GM19240 (cell line): ENCODE measurements around the gene SLC23A1.
"Not testable (repeated sequence)": the region's sequence is repeated elsewhere in the genome, so short reads cannot be mapped to it uniquely, and the experiment has no call there.

ENCODE experiments used
- DNase-seq: peaks from one replicate; pipeline ENCODE4 v3.0.0; 2011; ENCODE audit warnings: low spot score; ENCODE audit not compliant: insufficient read length

SLC23A1 gene

DNA sequence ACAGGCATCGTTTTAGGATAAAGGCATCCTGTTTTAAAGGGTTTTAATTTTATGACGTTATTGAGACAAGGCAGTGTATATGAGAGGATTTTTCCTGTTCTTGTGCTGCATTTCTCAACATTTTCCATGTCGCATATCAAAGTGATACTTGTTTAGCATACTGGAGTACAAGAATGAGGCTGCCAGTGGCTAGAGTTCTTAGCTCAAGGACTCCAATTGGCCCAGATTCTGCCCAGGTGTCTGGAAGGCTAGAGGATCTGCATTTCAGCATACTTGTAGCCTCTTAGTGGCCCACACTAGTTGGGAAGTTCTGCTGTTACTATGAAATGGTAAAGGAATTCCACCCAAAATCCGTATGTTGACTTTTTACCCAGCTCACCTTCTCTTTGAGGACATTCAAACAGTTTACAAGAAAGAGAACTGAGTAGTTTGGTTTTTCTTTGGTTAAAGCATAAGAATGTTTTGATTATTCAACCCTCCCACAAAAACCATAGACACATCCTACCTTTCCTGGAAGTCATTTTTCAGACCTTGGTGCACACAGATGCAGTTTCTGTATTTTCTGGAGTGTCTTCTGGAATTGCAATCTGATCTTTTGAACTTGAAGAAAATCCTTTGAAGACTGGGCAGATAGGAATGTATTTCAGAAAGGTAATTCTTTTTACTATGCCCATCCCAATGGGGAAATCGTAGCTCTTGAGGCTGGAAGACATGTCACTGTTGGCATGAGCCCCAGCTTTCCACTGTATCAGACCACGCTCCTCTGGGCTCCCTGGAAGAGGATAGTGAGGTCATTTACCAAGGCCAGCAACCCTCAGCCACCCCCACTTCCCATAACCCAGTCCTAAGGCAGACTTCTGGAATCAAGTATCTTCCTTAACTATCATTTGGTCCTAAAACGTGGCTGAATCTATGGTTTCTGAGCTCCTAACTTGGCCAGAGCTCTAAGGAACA is 11.3 kb downstream of the SLC23A1 start:
- DNase-seq, result no peak

DNA sequence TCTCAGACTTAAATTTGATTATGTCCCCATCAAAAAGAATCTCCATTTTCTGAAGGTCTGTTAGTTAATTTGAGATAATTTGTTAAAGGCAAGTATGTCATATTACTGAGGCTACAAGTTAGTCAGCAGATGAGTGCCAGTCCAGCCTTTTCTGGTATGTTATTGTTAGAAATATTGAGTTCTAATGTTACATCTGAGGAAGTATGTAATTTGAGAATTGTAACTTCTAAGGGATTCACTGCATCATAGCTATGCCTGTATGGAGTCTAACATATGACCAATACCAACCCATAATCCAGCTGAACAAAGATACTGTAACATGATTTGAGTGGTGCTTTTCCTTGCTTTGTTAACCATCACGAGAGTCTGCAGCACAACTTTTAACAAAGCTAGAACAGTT is 13.9 kb downstream of the SLC23A1 start:
- DNase-seq, result no peak

DNA sequence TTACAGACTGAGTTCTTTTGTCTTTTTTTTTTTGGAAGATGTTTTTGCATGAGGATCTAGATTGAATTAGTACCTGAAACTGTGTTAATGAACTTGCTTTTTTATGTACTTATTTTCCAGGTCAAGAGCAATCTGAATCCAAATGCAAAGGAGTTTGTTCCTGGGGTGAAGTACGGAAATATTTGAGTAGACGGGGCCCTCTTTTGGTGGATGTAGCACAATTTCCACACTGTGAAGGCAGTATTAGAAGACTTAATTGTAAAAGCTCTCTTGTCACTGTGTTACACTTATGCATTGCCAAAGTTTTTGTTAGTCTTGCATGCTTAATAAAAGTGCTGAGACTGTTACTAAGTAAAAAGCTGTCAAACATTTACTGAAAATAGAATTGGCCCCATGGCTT is 14.5 kb downstream of the SLC23A1 start:
- no peak for DNase-seq

DNA sequence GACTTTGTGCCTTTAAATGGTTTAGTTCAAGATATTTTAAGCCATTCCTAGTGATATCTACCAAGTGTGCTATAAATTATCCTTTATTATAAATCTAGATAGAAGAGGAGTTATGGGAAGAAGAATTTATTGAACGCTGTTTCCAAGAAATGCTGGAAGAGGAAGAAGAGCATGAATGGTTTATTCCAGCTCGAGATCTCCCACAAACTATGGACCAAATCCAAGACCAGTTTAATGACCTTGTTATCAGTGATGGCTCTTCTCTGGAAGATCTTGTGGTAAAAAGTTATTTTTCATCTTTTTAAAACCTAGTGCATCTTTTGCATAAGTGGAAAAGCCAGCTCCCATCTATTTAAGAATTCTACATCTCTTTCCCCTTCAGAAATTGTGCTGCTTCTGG is 18.6 kb downstream of the SLC23A1 start:
- DNase-seq, result no peak

DNA sequence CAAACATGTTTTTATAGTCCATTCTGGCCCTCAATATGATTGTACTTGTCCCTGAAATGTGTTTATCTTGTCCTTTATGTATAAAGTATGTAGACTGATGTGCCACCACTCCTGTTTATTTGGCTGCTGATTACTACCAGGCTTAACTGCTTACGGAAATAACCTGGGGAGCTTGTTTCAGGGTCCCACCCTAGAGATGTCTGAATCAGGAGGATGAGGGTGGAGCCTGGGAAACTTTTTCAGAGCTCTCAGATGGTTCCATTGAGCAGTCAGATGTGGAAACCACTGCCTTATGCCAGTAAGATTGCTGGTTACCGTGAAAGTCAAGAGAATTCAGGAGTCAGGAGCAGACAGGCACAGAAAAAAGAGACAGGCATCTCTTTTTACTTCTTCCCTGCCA is 19.2 kb downstream of the SLC23A1 start:
- DNase-seq, result no peak

DNA sequence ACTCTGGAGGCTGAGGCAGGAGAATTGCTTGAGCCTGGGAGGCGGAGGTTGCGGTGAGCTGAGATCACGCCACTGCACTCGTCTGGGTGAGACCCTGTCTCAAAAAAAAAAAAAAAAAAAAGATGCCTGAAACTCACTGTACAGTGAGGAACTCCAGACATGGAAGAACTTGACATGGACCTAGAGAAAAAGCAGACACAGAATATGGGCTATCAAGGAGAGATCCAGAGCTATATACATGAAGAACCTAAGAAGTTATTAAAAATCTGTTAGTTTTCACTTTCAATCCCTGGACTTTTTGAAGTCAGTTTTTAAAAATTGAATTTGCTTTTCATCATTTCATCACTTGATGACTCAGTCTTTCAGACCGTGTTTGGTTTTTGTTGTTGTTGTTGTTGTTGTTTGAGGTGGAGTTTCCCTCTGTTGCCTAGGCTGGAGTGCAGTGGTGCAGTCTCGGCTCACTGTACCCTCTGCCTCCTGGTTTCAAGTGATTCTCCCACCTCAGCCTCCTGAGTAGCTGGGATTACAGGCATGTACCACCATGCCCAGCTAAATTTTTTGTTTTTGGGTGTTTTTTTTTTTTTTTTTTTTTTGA is 21.2 kb downstream of the SLC23A1 start:
- DNase-seq, result no peak

DNA sequence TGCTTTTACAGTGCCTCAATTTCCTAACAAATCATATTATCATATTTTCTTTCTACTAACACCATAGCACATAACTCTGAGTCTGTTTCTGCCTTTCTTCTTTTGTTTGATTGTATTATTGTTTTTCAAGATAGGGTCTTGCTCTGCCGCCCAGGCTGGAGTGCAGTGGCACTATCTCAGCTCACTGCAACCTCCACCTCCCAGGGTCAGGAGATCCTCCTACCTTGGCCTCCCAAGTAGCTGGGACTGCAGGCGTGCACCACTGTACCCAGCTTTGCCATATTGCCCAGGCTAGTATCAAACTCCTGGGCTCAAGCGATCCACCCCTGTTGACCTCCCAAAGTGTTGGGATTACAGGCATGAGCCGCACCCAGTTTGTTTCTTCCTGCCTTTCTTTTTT is 22.7 kb downstream of the SLC23A1 start:
- DNase-seq, result no peak

DNA sequence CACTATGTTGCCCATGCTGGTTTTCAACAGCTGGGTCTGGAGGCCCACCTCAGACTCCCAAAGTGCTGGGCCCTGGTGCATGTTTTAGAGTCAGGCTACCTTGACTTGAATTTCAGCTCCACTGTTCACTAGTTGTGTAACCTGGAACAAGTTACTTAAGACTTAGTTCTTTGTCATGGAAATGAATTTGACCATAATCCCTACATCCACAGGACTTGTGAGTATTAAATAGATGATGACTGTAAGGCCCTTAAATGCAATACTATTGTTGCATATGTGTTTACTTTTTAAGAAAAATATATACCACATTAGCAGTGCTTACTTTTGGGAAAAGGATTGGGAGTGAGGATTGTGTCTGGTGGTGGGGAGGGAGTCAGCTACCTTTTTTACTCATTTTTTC is 25.0 kb downstream of the SLC23A1 start:
- DNase-seq, result no peak

DNA sequence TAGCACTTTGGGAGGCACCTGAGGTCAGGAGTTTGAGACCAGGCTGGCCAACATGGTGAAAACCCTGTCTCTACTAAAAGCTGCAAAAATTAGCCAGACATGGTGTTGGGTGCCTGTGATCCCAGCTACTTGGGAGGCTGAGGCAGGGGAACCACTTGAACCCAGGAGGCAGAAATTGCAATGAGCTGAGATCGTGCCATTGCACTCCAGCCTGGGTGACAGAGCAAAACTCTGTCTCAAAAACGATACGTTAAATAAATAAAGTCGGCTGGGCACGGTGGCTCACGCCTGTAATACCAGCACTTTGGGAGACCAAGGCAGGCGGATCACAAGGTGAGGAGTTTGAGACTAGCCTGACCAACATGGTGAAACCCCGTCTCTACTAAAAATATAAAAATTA is 27.2 kb downstream of the SLC23A1 start:
- DNase-seq, result not testable (repeated sequence)

DNA sequence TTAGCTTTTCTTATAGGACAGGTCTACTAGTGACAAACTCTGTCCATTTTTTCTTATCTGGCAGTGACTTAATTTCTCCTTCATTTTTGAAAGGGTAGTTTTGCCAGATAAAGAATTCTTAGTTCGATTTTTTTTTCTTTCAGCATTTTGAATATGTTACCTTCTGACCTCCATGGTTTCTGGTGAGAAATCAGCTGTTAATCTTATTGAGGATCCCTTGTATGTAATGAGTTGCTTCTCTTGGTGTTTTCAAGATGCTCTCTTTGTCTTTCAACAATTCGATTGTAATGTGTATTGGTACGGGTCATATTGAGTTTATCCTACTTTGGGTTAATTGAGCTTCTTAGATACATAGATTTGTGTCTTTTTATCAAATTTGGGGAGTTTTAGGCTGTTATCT is 28.9 kb downstream of the SLC23A1 start:
- no peak for DNase-seq

DNA sequence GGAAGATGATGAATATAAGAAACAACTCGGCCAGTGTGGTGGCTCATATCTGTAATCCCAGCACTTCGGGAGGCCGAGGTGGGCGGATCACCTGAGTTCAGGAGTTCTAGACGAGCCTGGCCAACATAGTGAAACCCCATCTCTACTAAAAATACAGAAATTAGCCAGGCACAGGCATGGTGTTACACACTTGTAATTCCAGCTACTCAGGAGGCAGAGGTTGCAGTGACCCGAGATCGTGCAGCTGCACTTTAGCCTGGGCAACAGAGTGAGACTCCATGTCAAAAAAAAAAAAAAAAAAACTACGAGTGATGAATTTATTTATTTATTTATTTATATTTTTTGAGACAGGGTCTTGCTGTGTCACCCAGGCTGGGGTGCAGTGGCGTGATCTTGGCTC is 35.2 kb downstream of the SLC23A1 start:
- DNase-seq, result not testable (repeated sequence)

DNA sequence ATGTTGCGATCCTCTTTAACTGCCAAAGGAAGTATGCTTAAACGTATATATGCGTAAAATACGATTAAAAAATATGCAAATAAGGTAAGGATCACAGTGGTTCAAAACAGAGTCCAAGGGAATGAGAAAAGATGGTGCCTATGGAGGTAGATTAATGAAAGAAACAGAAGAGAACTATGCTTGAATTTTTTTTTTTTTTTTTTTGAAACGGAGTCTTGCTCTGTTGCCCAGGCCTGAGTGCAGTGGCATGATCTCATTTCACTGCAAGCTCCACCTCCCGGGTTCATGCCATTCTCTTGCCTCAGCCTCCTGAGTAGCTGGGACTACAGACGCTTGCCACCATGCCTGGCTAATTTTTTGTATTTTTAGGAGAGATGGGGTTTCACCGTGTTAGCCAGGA is 37.7 kb downstream of the SLC23A1 start:
- DNase-seq, result not testable (repeated sequence)

DNA sequence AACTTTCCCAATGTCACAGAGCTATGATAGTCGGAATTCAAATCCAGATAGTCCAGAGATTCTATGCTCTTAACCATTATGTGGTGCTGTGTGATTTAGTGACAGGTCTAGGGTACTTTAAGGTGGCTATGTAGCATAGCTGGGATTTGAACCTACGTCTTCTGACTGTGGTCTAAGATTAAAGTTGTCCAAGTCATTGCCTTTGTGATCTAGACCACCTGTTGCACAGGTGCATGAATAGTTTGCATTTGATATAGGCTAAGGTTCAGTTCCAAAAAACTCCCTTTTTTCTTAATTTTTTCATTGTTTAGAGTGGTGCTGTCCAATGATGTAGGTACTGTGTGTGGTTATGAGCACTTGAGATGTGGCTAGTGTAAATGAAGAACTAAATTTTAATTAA is 38.9 kb downstream of the SLC23A1 start:
- no peak for DNase-seq

DNA sequence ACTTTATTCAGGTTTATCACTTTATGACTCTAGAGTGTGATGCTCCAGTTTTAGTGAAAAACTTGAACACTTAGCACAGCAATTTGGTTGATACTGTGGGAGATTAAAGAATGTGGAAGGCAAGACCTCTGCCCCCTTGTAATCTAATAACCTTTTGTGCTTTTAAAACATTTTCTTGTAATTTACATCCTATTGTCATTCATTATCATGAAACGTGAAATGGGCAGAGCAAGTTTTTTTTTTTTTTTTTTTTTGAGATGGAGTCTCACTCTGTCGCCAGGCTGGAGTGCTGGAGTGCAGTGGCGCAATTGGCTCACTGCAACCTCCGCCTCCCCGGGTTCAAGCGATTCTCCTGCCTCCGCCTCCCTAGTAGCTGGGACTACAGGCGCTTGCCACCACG is 39.6 kb downstream of the SLC23A1 start:
- no peak for DNase-seq

DNA sequence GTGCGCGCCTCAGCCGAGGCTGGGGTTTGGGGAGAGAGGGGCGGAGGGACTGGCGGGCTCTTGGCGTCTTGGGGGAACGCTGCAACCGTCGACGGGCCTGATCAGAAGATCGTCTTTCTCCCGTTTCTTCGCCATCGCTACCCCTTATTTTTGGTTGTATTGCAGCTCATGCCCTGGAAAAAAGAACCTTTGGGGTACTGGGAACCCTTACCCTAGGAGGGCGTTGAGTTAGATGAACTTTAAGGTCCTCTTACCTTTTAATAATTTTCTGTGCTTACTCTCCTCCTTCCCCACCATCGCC is 40.7 kb downstream of the SLC23A1 start:
- peak; percentile 67 for DNase-seq

DNA sequence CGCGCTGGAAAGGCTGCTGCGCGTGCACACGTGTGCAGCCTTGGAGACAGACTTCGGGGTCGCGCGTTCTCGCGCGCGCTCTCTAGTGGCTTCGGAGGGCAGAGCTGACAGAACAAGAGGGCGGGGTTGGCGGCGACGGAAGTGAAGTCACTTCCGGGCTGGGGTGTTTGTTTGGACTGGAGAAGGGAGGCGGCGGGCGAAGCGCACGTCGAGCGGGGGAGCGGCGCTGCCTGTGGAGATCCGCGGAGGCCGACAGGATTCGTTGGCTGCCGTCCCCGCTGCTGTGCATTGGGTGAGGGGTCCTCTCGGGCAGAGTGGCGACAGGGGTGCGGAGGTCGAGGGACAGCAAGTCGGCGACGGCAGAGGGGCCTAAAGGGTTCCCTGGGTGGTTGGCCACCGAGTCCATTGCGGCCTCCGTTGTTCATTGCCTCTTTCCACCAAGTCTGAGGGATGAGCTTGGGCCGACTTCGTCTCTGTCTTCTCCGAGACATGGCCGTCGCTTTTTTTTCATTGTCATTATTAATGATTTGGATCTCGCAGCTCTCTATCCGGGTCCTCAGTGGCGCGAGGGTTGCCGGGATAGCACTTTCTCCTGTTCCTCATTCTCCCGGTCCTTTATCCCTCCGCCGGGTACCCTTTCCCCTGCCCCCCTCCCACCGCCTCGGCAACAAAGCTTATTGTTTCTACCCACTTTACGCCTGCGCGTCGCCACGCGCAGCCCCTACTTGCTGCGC is 41.2 kb downstream of the SLC23A1 start, which contains the start of gene PAIP2:
Gene PAIP2 (plus strand): TSS at position 166 of the 734 bp plus-strand sequence. CDS start 21,931 bp downstream, outside the sequence.
- peak; percentile 84 for DNase-seq

DNA sequence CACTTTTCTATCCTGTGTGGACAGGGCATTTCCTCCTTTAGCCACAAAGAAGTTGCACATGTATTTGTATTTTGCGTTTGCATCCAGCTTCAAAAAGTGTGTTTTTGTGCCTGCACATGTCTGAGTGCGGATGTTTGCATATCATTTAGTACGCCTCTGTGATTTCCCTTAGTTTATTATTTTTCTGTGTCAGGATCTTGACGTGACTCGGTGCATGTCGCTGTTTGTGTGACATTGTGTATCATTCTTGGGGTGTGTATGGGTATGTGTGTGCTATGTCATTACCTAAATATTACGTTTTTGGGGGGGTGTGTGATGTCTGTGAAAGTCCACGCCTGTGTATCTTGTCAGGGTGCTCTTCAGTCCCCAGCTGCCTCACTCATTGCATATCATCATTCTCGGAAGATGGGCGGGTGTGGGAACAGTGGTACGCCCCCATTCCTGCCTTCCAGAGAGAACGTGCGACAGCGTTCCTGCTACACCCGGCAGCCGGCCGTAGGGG is 41.9 kb downstream of the SLC23A1 start:
- DNase-seq, result no peak

DNA sequence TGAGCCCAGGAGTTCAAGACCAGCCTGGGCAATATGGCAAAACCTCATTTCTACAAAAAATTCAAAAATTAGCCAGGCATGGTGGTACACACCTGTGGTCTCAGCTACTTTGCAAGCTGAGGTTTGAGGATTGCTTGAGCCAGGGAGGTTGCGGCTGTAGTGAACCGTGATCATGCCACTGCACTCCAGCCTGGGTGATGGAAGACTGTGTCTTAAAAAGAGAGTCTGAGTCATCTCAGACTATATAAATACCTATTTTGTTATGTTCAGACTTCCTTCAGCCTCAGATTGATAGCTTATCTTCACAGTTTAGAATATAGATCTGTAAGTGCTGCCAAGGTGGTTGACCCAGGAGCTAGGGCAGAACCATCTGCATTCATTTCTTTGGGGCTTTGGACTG is 43.0 kb downstream of the SLC23A1 start:
- no peak for DNase-seq

DNA sequence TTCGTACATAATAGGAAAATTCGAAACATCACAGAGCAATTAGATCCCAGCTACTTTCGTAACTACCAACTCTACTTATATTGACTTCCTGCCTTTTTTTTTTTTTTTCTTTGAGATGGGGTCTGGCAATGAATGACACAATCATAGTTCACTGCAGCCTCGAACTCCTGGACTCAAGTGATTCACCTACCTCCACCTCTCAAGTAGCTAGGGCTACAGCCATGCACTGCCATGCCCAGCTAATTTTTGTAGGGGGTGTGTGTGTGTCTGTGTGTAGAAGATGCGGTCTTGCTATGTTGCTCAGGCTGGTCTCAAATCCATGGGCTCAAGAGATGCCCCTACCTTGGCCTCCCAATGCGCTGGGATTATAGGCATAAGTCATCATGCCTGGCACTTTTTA is 47.3 kb downstream of the SLC23A1 start:
- no peak for DNase-seq
